HCT116 (cell line): ENCODE results near the gene AHNAK.

ENCODE experiments used
- ATF3 ChIP-seq: IDR thresholded peaks from 2 replicates; pipeline ENCODE4 v1.6.1; 2012
- CEBPB ChIP-seq: IDR thresholded peaks from 2 replicates; pipeline ENCODE4 v1.6.1; 2012; ENCODE audit warnings: low read depth
- CTCF ChIP-seq, 3 experiments: fragments of 200-600 bp in 1 of 3; sonication (generic) in 1 of 3; IDR thresholded peaks in 2 of 3; conservative IDR thresholded peaks in 1 of 3; 2 replicates each; pipeline ENCODE4 v1.5.1; 2012 to 2017; ENCODE audit warnings: low read depth in 2 of 3, low read length in 2 of 3, antibody characterized with exemption in 1 of 3, borderline replicate concordance in 1 of 3, control low read depth in 1 of 3, mild to moderate bottlenecking in 1 of 3, mixed read lengths in 1 of 3, mixed run types in 1 of 3, moderate library complexity in 1 of 3; ENCODE audit not compliant: insufficient read depth in 1 of 3
- EZH2 ChIP-seq: fragments of 200-600 bp; sonication (generic); IDR thresholded peaks from 2 replicates; pipeline ENCODE4 v1.6.1; 2017; ENCODE audit warnings: antibody characterized with exemption, mixed run types
- FOSL1 ChIP-seq: IDR thresholded peaks from 2 replicates; pipeline ENCODE4 v1.6.1; 2012; ENCODE audit warnings: low read depth
- JUND ChIP-seq: IDR thresholded peaks from 2 replicates; pipeline ENCODE4 v1.6.1; 2012
- POLR2A ChIP-seq: IDR thresholded peaks from 2 replicates; pipeline ENCODE4 v1.7.0; 2011; ENCODE audit warnings: borderline replicate concordance; ENCODE audit not compliant: insufficient read depth, insufficient read length; ENCODE audit errors: extremely low read depth
- POLR2AphosphoS5 ChIP-seq: IDR thresholded peaks from 2 replicates; pipeline ENCODE4 v1.6.1; 2011; ENCODE audit warnings: mild to moderate bottlenecking, low read depth, low read length, moderate library complexity
- SIN3A ChIP-seq: IDR thresholded peaks from 2 replicates; pipeline ENCODE4 v1.6.1; 2012; ENCODE audit warnings: low read depth
- SP1 ChIP-seq: IDR thresholded peaks from 2 replicates; pipeline ENCODE4 v1.6.1; 2012; ENCODE audit warnings: low read depth

GRCh38 chr11:62399878-62400266 is 146.7 kb downstream of the AHNAK start:
- TF ChIP-seq CTCF (IDR thresholded peaks at IDR 0.05 in 2 of 3, conservative IDR thresholded peaks at IDR 0.05 in 1 of 3; ENCODE audit: borderline replicate concordance in 1 of 3, insufficient read depth in 1 of 3, low read depth in 2 of 3, low read length in 2 of 3) (no peak), EZH2 (no peak), FOSL1 (no peak), POLR2A (no peak), POLR2AphosphoS5 (no peak), SIN3A (no peak), CEBPB (no peak), JUND (no peak), SP1 (no peak), ATF3 (no peak)
